HepG2 (cell line): ENCODE measurements around the gene ISOC2. TPM values are rescaled to one million over a fixed set of nuclear protein-coding genes. Genes with fewer than 3 reads are reported as not detected.

Experiments
- DNMT3B ChIP-seq: conservative IDR thresholded peaks from 2 replicates; pipeline ENCODE4 v1.6.1; 2016; ENCODE audit warnings: missing biosample characterization, control low read depth
- FOXM1 ChIP-seq: sonication (generic); formaldehyde crosslinking; IDR thresholded peaks from 2 replicates; pipeline ENCODE4 v1.5.0; 2020; ENCODE audit warnings: missing genetic modification reagents
- HMGXB4 ChIP-seq, 2 experiments: sonication (generic) in 1 of 2; formaldehyde crosslinking in 1 of 2; IDR thresholded peaks; 2 replicates each; pipeline versions ENCODE4 v1.4.0 to v1.6.1; 2018 to 2020; ENCODE audit warnings: missing genetic modification reagents in 2 of 2, borderline replicate concordance in 1 of 2, low read depth in 1 of 2, mild to moderate bottlenecking in 1 of 2, missing biosample characterization in 1 of 2
- SIX4 ChIP-seq: sonication (generic); formaldehyde crosslinking; IDR thresholded peaks from 2 replicates; pipeline ENCODE4 v1.4.0; 2020; ENCODE audit warnings: missing genetic modification reagents
- TRAFD1 ChIP-seq: sonication (generic); formaldehyde crosslinking; IDR thresholded peaks from 2 replicates; pipeline ENCODE4 v1.5.1; 2020; ENCODE audit warnings: missing genetic modification reagents, mild to moderate bottlenecking, borderline replicate concordance
- ZC3H4 ChIP-seq: sonication (generic); formaldehyde crosslinking; IDR thresholded peaks from 2 replicates; pipeline ENCODE4 v1.4.0; 2020; ENCODE audit warnings: missing genetic modification reagents, borderline replicate concordance
- ZMYM3 ChIP-seq: sonication (generic); formaldehyde crosslinking; IDR thresholded peaks from 2 replicates; pipeline ENCODE4 v1.5.1; 2020; ENCODE audit warnings: mild to moderate bottlenecking, missing genetic modification reagents
- ZNF441 ChIP-seq: sonication (generic); formaldehyde crosslinking; IDR thresholded peaks from 2 replicates; pipeline ENCODE4 v1.7.0; 2021; ENCODE audit warnings: missing genetic modification reagents, borderline replicate concordance
- ZNF501 ChIP-seq: sonication (generic); formaldehyde crosslinking; IDR thresholded peaks from 2 replicates; pipeline ENCODE4 v1.5.1; 2020; ENCODE audit warnings: mild to moderate bottlenecking, moderate library complexity, missing genetic modification reagents
- ZSCAN29 ChIP-seq: sonication (generic); formaldehyde crosslinking; conservative IDR thresholded peaks from 2 replicates; pipeline ENCODE4 v1.4.0; 2020; ENCODE audit warnings: mild to moderate bottlenecking, missing genetic modification reagents
- polyA plus RNA-seq, 8 experiments: library from polyadenylated mRNA; depleted of rRNA in 3 of 8; stranded (reverse) in 7 of 8; unstranded in 1 of 8; fragments of >200 nt; fragmentation: Illumina TruSeq in 4 of 8; extraction: Trizol in 4 of 8; gene quantifications; 2 replicates each; pipeline versions ENCODE4 v1.2.1 to v1.2.3, GENCODE V29; 2011 to 2016; ENCODE audit warnings: low read depth in 4 of 8, missing spikeins in 1 of 8, mixed read lengths in 1 of 8; ENCODE audit not compliant: insufficient read depth in 1 of 8
- total RNA-seq, 5 experiments: library from RNA; depleted of rRNA; stranded (reverse); fragments of >200 nt; fragmentation: Illumina TruSeq; extraction: Trizol; gene quantifications; 2 replicates each; pipeline ENCODE4 v1.2.3, GENCODE V29; 2016; ENCODE audit warnings: low read depth in 1 of 5
- TF ChIP-seq, protein P1 (sequence below): sonication (generic); formaldehyde crosslinking; IDR thresholded peaks from 2 replicates; pipeline ENCODE4 v1.5.0; 2020; ENCODE audit warnings: mild to moderate bottlenecking, missing genetic modification reagents
- TF ChIP-seq, protein P2 (sequence below): sonication (generic); formaldehyde crosslinking; IDR thresholded peaks from 2 replicates; pipeline ENCODE4 v1.5.0; 2020; ENCODE audit warnings: missing genetic modification reagents, mild to moderate bottlenecking, borderline replicate concordance

The ISOC2 gene
- total and polyA plus RNA-seq, 2 of the 13 experiments (the other 11 are each of a cell fraction or from before 2014, with no cell fraction given): 76.8 to 105 TPM

DNA sequence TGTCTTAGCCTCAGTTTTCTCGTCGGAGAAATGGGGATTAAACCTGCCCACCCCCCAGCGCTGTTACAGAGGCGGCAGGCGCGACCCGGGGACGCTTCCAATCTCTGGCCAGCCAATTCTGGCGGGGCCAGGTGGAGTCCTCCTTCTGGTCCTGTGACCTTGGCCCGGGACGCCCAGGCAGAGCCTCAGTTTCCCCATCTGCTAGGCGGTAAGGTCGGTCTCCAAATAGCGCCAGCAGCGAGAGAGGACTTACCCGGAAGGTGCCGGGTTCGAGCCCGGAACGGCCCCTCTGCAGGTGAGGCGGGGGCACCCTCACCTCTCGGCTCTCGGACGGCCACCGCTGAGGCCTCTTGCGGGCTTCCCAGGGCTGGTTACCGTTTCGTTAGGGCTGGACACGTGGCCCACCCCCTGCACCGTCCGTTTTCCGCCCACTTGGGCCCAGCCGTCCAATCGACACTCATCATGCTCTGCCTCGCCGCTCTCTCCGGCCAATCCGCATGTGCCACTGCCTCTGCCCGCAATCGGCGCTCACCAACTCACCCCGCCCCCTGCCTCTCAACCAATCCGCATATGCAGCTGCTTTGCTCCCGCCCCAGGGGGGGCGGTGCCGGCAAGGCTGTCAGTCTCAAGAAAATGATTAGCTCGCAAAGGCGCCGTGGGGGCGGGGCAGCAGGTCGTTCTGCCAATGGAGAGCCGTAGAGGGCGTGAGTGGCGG is at the start of gene ISOC2 (continued):
- TF ChIP-seq TRAFD1 (CRISPR knock-in tag) (no peak), DNMT3B (CRISPR knock-in tag) (no peak), ZSCAN29 (CRISPR knock-in tag) (no peak), HMGXB4 (CRISPR knock-in tag; IDR thresholded peaks at IDR 0.05; ENCODE audit: borderline replicate concordance in 1 of 2, low read depth in 1 of 2) (peak in 1 of 2 experiments; percentile 47; a peak in 3 of 4 replicates), SIX4 (CRISPR knock-in tag) (no peak), FOXM1 (CRISPR knock-in tag) (no peak), ZNF501 (CRISPR knock-in tag) (peak; percentile 96), ZNF441 (CRISPR knock-in tag) (0 out of 2 replicates have a peak, but pooled peaks have one; percentile 17), ZC3H4 (CRISPR knock-in tag) (no peak), ZMYM3 (peak; percentile 100)
- TF ChIP-seq, protein P1, sequence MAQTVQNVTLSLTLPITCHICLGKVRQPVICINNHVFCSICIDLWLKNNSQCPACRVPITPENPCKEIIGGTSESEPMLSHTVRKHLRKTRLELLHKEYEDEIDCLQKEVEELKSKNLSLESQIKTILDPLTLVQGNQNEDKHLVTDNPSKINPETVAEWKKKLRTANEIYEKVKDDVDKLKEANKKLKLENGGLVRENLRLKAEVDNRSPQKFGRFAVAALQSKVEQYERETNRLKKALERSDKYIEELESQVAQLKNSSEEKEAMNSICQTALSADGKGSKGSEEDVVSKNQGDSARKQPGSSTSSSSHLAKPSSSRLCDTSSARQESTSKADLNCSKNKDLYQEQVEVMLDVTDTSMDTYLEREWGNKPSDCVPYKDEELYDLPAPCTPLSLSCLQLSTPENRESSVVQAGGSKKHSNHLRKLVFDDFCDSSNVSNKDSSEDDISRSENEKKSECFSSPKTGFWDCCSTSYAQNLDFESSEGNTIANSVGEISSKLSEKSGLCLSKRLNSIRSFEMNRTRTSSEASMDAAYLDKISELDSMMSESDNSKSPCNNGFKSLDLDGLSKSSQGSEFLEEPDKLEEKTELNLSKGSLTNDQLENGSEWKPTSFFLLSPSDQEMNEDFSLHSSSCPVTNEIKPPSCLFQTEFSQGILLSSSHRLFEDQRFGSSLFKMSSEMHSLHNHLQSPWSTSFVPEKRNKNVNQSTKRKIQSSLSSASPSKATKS: no peak
- TF ChIP-seq, protein P2, sequence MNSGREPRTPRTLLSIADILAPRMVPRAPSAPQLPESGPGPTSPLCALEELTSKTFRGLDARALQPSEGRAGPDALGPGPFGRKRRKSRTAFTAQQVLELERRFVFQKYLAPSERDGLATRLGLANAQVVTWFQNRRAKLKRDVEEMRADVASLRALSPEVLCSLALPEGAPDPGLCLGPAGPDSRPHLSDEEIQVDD: no peak
